ENCODE data around the gene NAV2. TPM values are rescaled to one million over a fixed set of nuclear protein-coding genes. Genes with fewer than 3 reads are reported as not detected.
"Not testable (repeated sequence)": the region's sequence is repeated elsewhere in the genome, so short reads cannot be mapped to it uniquely, and the experiment has no call there.

Gene NAV2
- total and polyA plus RNA-seq, 12 donors, result 6.9 to 34.7 (median 20.2) TPM

- peaks cover 0 to 10% (median 7%) of the 10 kb centered on the region in 9 donors for H3K4me1 ChIP-seq
- 64 to 65% methylated on average over 16 of the region's 16 CpGs for WGBS, 2 donors
- DNase-seq, result peak; percentile 71 to 76
- H3K4me3 ChIP-seq, result no peak overlapping the region
- H3K27ac ChIP-seq, result no peak overlapping the region
- peak; percentile 69 to 85 (median 78) for ATAC-seq
- intact Hi-C loops (cut with DNase I), result loop anchor here (1.0 to 10.0 kb wide), 6 partner anchors 171 to 487 kb away; no protein-coding TSS in a partner anchor
- no peaks in the 10 kb centered on the region for H3K9me3 ChIP-seq
- no peaks in the 10 kb centered on the region for H3K36me3 ChIP-seq
- TF ChIP-seq, protein P1, sequence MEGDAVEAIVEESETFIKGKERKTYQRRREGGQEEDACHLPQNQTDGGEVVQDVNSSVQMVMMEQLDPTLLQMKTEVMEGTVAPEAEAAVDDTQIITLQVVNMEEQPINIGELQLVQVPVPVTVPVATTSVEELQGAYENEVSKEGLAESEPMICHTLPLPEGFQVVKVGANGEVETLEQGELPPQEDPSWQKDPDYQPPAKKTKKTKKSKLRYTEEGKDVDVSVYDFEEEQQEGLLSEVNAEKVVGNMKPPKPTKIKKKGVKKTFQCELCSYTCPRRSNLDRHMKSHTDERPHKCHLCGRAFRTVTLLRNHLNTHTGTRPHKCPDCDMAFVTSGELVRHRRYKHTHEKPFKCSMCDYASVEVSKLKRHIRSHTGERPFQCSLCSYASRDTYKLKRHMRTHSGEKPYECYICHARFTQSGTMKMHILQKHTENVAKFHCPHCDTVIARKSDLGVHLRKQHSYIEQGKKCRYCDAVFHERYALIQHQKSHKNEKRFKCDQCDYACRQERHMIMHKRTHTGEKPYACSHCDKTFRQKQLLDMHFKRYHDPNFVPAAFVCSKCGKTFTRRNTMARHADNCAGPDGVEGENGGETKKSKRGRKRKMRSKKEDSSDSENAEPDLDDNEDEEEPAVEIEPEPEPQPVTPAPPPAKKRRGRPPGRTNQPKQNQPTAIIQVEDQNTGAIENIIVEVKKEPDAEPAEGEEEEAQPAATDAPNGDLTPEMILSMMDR (IDR thresholded peaks at IDR 0.05), result peak; percentile 76 to 89 (median 84)
- peaks cover 0 to 17% (median 0%) of the 10 kb centered on the region in 7 donors for H3K27me3 ChIP-seq
Measured at GRCh38 chr11:20127671-20128527, 415.3 kb downstream of the NAV2 start.

DNA sequence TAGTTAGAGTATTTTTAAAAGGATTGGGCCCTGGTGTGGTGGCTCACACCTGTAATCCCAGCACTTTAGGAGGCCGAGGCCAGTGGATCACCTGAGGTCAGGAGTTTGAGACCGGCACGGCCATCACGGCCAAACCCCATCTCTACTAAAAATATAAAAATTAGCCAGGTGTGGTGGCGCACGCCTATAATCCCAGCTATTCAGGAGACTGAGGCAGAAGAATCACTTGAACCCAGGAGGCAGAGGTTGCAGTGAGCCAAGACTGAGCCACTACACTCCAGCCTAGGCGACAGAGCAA is 415.8 kb downstream of the NAV2 start:
- not testable (repeated sequence) for H3K36me3 ChIP-seq, H3K4me1 ChIP-seq, H3K4me3 ChIP-seq, H3K9me3 ChIP-seq, ATAC-seq, DNase-seq, H3K27ac ChIP-seq
- 86% methylated on average over 7 of the region's 7 CpGs for WGBS, 2 donors
- intact Hi-C loops (cut with DNase I), result loop anchor here (1.0 to 10.0 kb wide), 6 partner anchors 171 to 486 kb away; no protein-coding TSS in a partner anchor
- TF ChIP-seq, protein P1 (IDR thresholded peaks at IDR 0.05), result peak in 1 of 9 donors; percentile 0
- peaks cover 0 to 23% (median 5%) of the 10 kb centered on the region in 7 donors for H3K27me3 ChIP-seq

- H3K27me3 ChIP-seq, result peaks cover 0 to 28% (median 5%) of the 10 kb centered on the region in 7 donors
- intact Hi-C loops (cut with DNase I), result loop anchor here (2.0 to 10.0 kb wide), 10 partner anchors 172 to 575 kb away; no protein-coding TSS in a partner anchor
- 82 to 92% methylated on average over 4 of the region's 4 CpGs for WGBS, 2 donors
- DNase-seq (no peak), ATAC-seq (no peak)
- no peak overlapping the region for H3K4me3 ChIP-seq
- TF ChIP-seq, protein P1 (IDR thresholded peaks at IDR 0.05), result no peak
- no peaks in the 10 kb centered on the region for H3K36me3 ChIP-seq
- no peak overlapping the region for H3K27ac ChIP-seq
- H3K4me1 ChIP-seq, result peaks cover 0 to 10% (median 7%) of the 10 kb centered on the region in 9 donors
- H3K9me3 ChIP-seq, result no peaks in the 10 kb centered on the region
Measured at GRCh38 chr11:20129665-20130064, 417.0 kb downstream of the NAV2 start.

GRCh38 chr11:20131788-20132666 is 419.4 kb downstream of the NAV2 start:
- intact Hi-C loops (cut with DNase I), result loop anchor here in 9 of 10 donors (2.0 to 10.0 kb wide), 6 partner anchors 180 to 577 kb away; no protein-coding TSS in a partner anchor
- H3K9me3 ChIP-seq, result no peaks in the 10 kb centered on the region
- WGBS, 2 donors, result 13 to 15% methylated on average over 51 of the region's 51 CpGs
- peaks cover 0 to 28% (median 5%) of the 10 kb centered on the region in 7 donors for H3K27me3 ChIP-seq
- H3K4me3 ChIP-seq, result peak overlapping the region in 9 of 10 donors; percentile 37 to 71 (median 53)
- H3K27ac ChIP-seq, result no peak overlapping the region
- peaks cover 0 to 10% (median 7%) of the 10 kb centered on the region in 9 donors for H3K4me1 ChIP-seq
- DNase-seq (peak; percentile 45 to 51), ATAC-seq (peak; percentile 70 to 82 (median 74))
- H3K36me3 ChIP-seq, result no peaks in the 10 kb centered on the region
- TF ChIP-seq, protein P1 (IDR thresholded peaks at IDR 0.05), result peak; percentile 52 to 91 (median 86)

Data from heart right ventricle (tissue), 16 donors.